ENCODE measurements around the gene FMNL3. TPM values are rescaled to one million over a fixed set of nuclear protein-coding genes. Genes with fewer than 3 reads are reported as not detected.

Gene FMNL3
- total RNA-seq, 1 donor from 2014 or later = 58.4 TPM

- Histone ChIP-seq H3K27me3 (ENCODE audit: insufficient read depth, low read length) (no peaks in the 10 kb centered on the region), H3K36me3 (ENCODE audit: insufficient read depth, low read length) (peaks cover 4% of the 10 kb centered on the region), H3K9me3 (ENCODE audit: insufficient read depth, low read depth, low read length) (no peaks in the 10 kb centered on the region), H3K4me2 (ENCODE audit: low read length) (peak overlapping the region; percentile 30), H3K27ac (ENCODE audit: low read depth, low read length) (no peak overlapping the region), H4K20me1 (ENCODE audit: insufficient read depth, low read length) (peaks cover 8% of the 10 kb centered on the region), H2AFZ (ENCODE audit: low read depth, low read length) (peak overlapping the region; percentile 18), H3K79me2 (ENCODE audit: insufficient read depth, low read length) (no peaks in the 10 kb centered on the region), H3K9ac (ENCODE audit: low read length) (peak overlapping the region; percentile 33), H3K4me3 (ENCODE audit: insufficient read depth, low read depth, low read length) (no peak overlapping the region), H3K4me1 (ENCODE audit: insufficient read depth, low read length) (peaks cover 5% of the 10 kb centered on the region)
- FAIRE-seq (no peak), DNase-seq (ENCODE audit: low read depth) (peak; percentile 50)
- Mint-ChIP-seq H3K4me1 (ENCODE audit: low read depth, unreplicated experiment) (peaks cover 14% of the 10 kb centered on the region), H3K4me3 (ENCODE audit: unreplicated experiment) (peak overlapping the region; percentile 46), H3K27ac (ENCODE audit: unreplicated experiment) (peak overlapping the region; percentile 22), H3K36me3 (ENCODE audit: low read depth, unreplicated experiment) (peaks cover 8% of the 10 kb centered on the region), H3K9me3 (ENCODE audit: unreplicated experiment) (no peaks in the 10 kb centered on the region), H3K27me3 (ENCODE audit: low read depth, unreplicated experiment) (no peaks in the 10 kb centered on the region)
- TF ChIP-seq EZH2 (IDR thresholded peaks at IDR 0.05; ENCODE audit: insufficient read depth, low read length) = no peak
- peak; percentile 68 for TF ChIP-seq CTCF (IDR thresholded peaks at IDR 0.05; ENCODE audit: insufficient read depth, low read depth, low read length)
These were observed 70.0 kb downstream of the FMNL3 start for GRCh38 chr12:49636979-49637755.

GRCh38 chr12:49636574-49636973 is 70.6 kb downstream of the FMNL3 start:
- H4K20me1 ChIP-seq (ENCODE audit: insufficient read depth, low read length) = peaks cover 8% of the 10 kb centered on the region
- H2AFZ ChIP-seq (ENCODE audit: low read depth, low read length) = no peak overlapping the region
- H3K9ac ChIP-seq (ENCODE audit: low read length) = no peak overlapping the region
- DNase-seq (ENCODE audit: low read depth) = no peak
- no peaks in the 10 kb centered on the region for H3K9me3 Mint-ChIP-seq (ENCODE audit: unreplicated experiment)
- peaks cover 8% of the 10 kb centered on the region for H3K36me3 Mint-ChIP-seq (ENCODE audit: low read depth, unreplicated experiment)
- H3K36me3 ChIP-seq (ENCODE audit: insufficient read depth, low read length) = peaks cover 8% of the 10 kb centered on the region
- no peak overlapping the region for H3K4me3 ChIP-seq (ENCODE audit: insufficient read depth, low read depth, low read length)
- peaks cover 5% of the 10 kb centered on the region for H3K4me1 ChIP-seq (ENCODE audit: insufficient read depth, low read length)
- H3K4me1 Mint-ChIP-seq (ENCODE audit: low read depth, unreplicated experiment) = peaks cover 14% of the 10 kb centered on the region
- no peaks in the 10 kb centered on the region for H3K9me3 ChIP-seq (ENCODE audit: insufficient read depth, low read depth, low read length)
- H3K27me3 Mint-ChIP-seq (ENCODE audit: low read depth, unreplicated experiment) = no peaks in the 10 kb centered on the region
- TF ChIP-seq EZH2 (IDR thresholded peaks at IDR 0.05; ENCODE audit: insufficient read depth, low read length) (no peak), CTCF (IDR thresholded peaks at IDR 0.05; ENCODE audit: insufficient read depth, low read depth, low read length) (no peak)
- FAIRE-seq = no peak
- H3K27me3 ChIP-seq (ENCODE audit: insufficient read depth, low read length) = no peaks in the 10 kb centered on the region
- H3K4me2 ChIP-seq (ENCODE audit: low read length) = no peak overlapping the region
- peak overlapping the region; percentile 22 for H3K27ac Mint-ChIP-seq (ENCODE audit: unreplicated experiment)
- no peak overlapping the region for H3K27ac ChIP-seq (ENCODE audit: low read depth, low read length)
- no peak overlapping the region for H3K4me3 Mint-ChIP-seq (ENCODE audit: unreplicated experiment)
- H3K79me2 ChIP-seq (ENCODE audit: insufficient read depth, low read length) = no peaks in the 10 kb centered on the region

GRCh38 chr12:49635656-49636055 is 71.5 kb downstream of the FMNL3 start:
- Histone ChIP-seq H3K27me3 (ENCODE audit: insufficient read depth, low read length) (no peaks in the 10 kb centered on the region), H3K36me3 (ENCODE audit: insufficient read depth, low read length) (peaks cover 8% of the 10 kb centered on the region), H2AFZ (ENCODE audit: low read depth, low read length) (no peak overlapping the region), H3K27ac (ENCODE audit: low read depth, low read length) (no peak overlapping the region), H4K20me1 (ENCODE audit: insufficient read depth, low read length) (peaks cover 8% of the 10 kb centered on the region), H3K79me2 (ENCODE audit: insufficient read depth, low read length) (no peaks in the 10 kb centered on the region), H3K9me3 (ENCODE audit: insufficient read depth, low read depth, low read length) (no peaks in the 10 kb centered on the region), H3K4me1 (ENCODE audit: insufficient read depth, low read length) (peaks cover 5% of the 10 kb centered on the region), H3K4me2 (ENCODE audit: low read length) (no peak overlapping the region), H3K9ac (ENCODE audit: low read length) (no peak overlapping the region), H3K4me3 (ENCODE audit: insufficient read depth, low read depth, low read length) (no peak overlapping the region)
- Mint-ChIP-seq H3K4me1 (ENCODE audit: low read depth, unreplicated experiment) (peaks cover 14% of the 10 kb centered on the region), H3K36me3 (ENCODE audit: low read depth, unreplicated experiment) (peaks cover 10% of the 10 kb centered on the region), H3K27ac (ENCODE audit: unreplicated experiment) (no peak overlapping the region), H3K27me3 (ENCODE audit: low read depth, unreplicated experiment) (no peaks in the 10 kb centered on the region), H3K4me3 (ENCODE audit: unreplicated experiment) (no peak overlapping the region), H3K9me3 (ENCODE audit: unreplicated experiment) (no peaks in the 10 kb centered on the region)
- DNase-seq (ENCODE audit: low read depth) = no peak
- FAIRE-seq = no peak
- TF ChIP-seq EZH2 (IDR thresholded peaks at IDR 0.05; ENCODE audit: insufficient read depth, low read length) (no peak), CTCF (IDR thresholded peaks at IDR 0.05; ENCODE audit: insufficient read depth, low read depth, low read length) (no peak)

All from astrocyte (in vitro differentiated cells and primary cell).